Skeletal muscle tissue (tissue), 4 donors: ENCODE data around the gene CA7. TPM values are rescaled to one million over a fixed set of nuclear protein-coding genes. Genes with fewer than 3 reads are reported as not detected.

Source experiments
- H3K27ac ChIP-seq: one replicate; pipeline ENCODE4 v1.7.0; 2013; ENCODE audit warnings: mild to moderate bottlenecking, low read depth, low read length, inconsistent platforms
- H3K27me3 ChIP-seq, 3 donors: one replicate each; pipeline ENCODE4 v1.7.0; 2013; ENCODE audit warnings: low read length in 3 of 3; ENCODE audit not compliant: control insufficient read depth in 3 of 3, insufficient read depth in 3 of 3
- H3K36me3 ChIP-seq, 3 donors: one replicate each; pipeline ENCODE4 v1.7.0; 2013; ENCODE audit warnings: low read length in 3 of 3; ENCODE audit not compliant: control insufficient read depth in 3 of 3, insufficient read depth in 3 of 3
- H3K4me1 ChIP-seq, 3 donors: one replicate each; pipeline ENCODE4 v1.7.0; 2013; ENCODE audit warnings: low read length in 3 of 3, mild to moderate bottlenecking in 3 of 3; ENCODE audit not compliant: control insufficient read depth in 3 of 3, insufficient read depth in 3 of 3
- H3K4me3 ChIP-seq, 3 donors: one replicate each; pipeline ENCODE4 v1.7.0; 2013; ENCODE audit warnings: low read length in 3 of 3
- H3K9ac ChIP-seq, 3 donors: one replicate each; pipeline ENCODE4 v1.7.0; 2013; ENCODE audit warnings: low read length in 3 of 3, mild to moderate bottlenecking in 3 of 3, moderate library complexity in 2 of 3, low read depth in 1 of 3
- H3K9me3 ChIP-seq, 3 donors: one replicate each; pipeline ENCODE4 v1.7.0; 2013; ENCODE audit warnings: low read length in 3 of 3; ENCODE audit not compliant: control insufficient read depth in 3 of 3
- total RNA-seq: library from RNA; depleted of rRNA; stranded (reverse); fragments of >200 nt; gene quantifications from one replicate; pipeline ENCODE4 v1.2.3, GENCODE V29; 2014
- donor health status: Osteomylitis.

Gene CA7
- total RNA-seq, 1 donor from 2014 or later, result not detected

DNA sequence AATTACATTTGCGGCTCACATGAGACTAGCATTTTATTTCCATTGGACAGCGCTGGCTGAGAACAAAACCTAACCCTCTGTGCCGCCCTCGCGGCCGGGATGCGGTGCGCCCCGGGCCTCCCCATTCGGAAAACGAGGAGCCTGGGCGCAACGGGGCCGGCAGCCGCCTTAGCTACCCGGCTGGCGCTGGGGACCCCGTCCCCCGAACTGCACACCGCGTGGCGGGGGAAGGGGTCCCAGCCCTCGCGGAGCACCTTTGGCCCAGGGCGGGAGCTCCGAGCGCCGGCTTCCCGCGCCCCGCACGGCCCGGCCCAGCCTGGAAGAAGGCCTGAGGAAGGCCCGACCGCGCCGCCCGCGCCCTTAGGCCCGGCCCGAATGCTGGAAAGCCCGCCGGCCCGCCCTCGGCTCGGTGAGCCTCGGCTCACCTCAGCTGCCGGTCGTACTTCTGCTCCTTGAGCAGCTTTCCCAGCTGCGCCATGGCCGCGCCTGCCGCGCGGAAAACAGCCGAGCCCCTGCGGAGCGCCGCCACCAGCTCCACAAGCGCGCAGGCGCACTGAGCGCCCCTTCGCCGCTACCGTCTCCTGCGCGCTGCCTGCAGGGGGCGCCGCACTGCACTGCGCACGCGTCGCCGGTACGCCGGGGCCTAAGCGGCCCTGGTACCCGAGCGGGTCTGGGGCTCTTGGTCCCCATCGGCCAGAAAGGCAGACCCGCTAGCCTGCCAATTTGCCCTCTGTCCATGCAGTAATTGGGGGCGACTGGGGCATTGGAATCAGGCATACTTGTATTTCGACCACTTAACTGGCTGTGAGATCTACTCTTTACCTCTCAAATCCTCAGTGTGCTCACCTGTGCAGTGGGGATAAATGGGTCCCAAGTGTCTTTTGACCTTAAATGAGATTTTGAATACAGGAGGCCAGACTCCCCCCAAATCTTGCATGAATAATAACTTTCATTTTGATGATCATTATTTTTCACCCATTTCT is 13.5 kb upstream of the CA7 start, which contains the start of gene NAE1:
TSS of gene NAE1 (minus strand) at position 555 of the 983 bp plus-strand sequence. CDS start at position 478, 77 bp downstream.
- H3K9me3 ChIP-seq, result no peaks in the 10 kb centered on the region
- peaks cover 8 to 12% (median 11%) of the 10 kb centered on the region in 3 donors for H3K4me1 ChIP-seq
- H3K27ac ChIP-seq, result peak within 1 kb of the TSS; percentile 77
- no peaks in the 10 kb centered on the region for H3K27me3 ChIP-seq
- H3K9ac ChIP-seq, result peak within 1 kb of the TSS; percentile 76 to 92 (median 92)
- peak within 1 kb of the TSS; percentile 75 to 81 (median 81) for H3K4me3 ChIP-seq
- peaks cover 10 to 17% (median 11%) of the 10 kb centered on the region in 3 donors for H3K36me3 ChIP-seq

DNA sequence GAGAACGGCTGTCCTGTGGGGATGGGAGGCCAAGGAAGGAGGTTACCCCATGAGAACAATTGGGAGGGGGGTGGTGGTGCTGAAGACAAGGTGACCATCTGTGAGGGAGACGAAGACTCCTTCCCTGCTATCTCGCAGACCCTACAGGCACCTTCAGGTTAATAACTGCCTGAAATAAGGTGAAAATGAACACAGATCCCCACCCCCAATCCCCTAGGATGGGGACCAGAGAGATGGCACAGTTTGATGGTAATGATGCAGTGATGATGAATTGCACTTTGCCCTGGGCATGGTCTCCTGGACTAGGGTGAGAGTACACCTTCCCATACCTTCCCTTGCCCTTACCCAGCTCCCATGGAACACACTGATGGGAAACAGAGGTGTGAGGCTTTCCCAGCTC is 12.0 kb upstream of the CA7 start:
- H3K27me3 ChIP-seq, result no peaks in the 10 kb centered on the region
- no peak overlapping the region for H3K27ac ChIP-seq
- H3K9me3 ChIP-seq, result no peaks in the 10 kb centered on the region
- H3K36me3 ChIP-seq, result peaks cover 2 to 7% (median 5%) of the 10 kb centered on the region in 3 donors
- peaks cover 8 to 12% (median 11%) of the 10 kb centered on the region in 3 donors for H3K4me1 ChIP-seq
- no peak overlapping the region for H3K9ac ChIP-seq
- H3K4me3 ChIP-seq, result no peak overlapping the region

DNA sequence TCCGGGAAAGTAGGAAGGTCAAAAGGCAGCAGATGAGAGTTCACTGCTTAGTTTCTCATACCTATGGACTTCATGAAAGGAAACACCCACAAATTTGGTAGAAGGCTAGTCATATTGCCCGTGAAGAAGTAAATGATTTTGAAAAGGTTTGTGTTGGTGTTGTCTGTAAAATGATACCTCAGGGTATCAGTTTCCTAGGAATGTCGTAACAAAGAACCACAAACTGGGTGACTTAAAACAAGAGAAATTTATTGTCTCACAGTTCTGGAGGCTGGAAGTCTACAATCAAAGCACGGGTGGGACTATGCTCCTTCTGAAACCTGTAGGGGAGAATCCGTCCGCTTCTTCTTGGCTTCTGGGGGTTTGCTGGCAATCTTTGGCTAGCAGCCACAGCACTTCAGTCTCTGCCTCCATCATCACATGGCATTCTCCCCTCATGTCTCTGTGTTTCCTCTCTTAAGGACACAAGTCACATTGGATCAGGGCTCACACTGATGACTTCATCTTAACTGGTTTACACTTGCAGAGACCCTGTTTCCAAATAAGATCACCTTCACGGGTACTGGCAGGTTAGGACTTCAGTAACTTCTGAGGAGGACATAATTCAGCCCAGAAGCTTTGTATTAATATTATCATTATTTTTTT is 11.4 kb upstream of the CA7 start:
- Histone ChIP-seq H3K27me3 (no peaks in the 10 kb centered on the region), H3K36me3 (peaks cover 2 to 4% (median 2%) of the 10 kb centered on the region in 3 donors), H3K4me3 (no peak overlapping the region), H3K27ac (no peak overlapping the region), H3K9ac (no peak overlapping the region), H3K9me3 (no peaks in the 10 kb centered on the region), H3K4me1 (peaks cover 8 to 12% (median 11%) of the 10 kb centered on the region in 3 donors)

DNA sequence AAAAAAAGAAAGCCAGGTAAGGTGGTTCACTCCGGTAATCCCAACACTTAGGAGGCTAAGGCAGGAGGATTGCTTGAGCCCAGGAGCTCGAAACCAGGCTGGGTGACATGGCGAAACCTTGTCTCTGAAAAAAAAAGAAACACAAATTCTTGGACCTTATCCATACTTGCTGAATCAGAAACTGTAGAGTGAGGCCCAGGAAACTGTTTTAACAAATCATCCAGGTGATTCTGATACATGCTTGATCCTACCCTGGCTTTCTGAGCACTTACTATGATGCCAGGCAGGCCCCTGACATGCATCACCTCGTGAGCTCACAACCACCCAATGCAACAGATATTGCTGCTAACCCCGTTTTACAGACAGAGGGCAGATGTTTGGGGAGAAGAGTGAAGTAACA is 9.5 kb upstream of the CA7 start:
- H3K9ac ChIP-seq, result no peak overlapping the region
- no peaks in the 10 kb centered on the region for H3K9me3 ChIP-seq
- peaks cover 2 to 5% (median 5%) of the 10 kb centered on the region in 3 donors for H3K4me1 ChIP-seq
- no peak overlapping the region for H3K4me3 ChIP-seq
- no peaks in the 10 kb centered on the region for H3K27me3 ChIP-seq
- no peak overlapping the region for H3K27ac ChIP-seq
- no peaks in the 10 kb centered on the region for H3K36me3 ChIP-seq

- H3K27ac ChIP-seq, result no peak overlapping the region
- H3K4me1 ChIP-seq, result peaks cover 8 to 17% (median 13%) of the 10 kb centered on the region in 3 donors
- no peak overlapping the region for H3K4me3 ChIP-seq
- H3K9ac ChIP-seq, result no peak overlapping the region
- peaks cover 17 to 26% (median 22%) of the 10 kb centered on the region in 3 donors for H3K27me3 ChIP-seq
- no peaks in the 10 kb centered on the region for H3K9me3 ChIP-seq
- no peaks in the 10 kb centered on the region for H3K36me3 ChIP-seq
Measured at GRCh38 chr16:66840883-66841282, 3.3 kb upstream of the CA7 start.

- no peak overlapping the region for H3K27ac ChIP-seq
- H3K4me1 ChIP-seq, result peaks cover 9 to 20% (median 14%) of the 10 kb centered on the region in 3 donors
- H3K4me3 ChIP-seq, result no peak overlapping the region
- no peak overlapping the region for H3K9ac ChIP-seq
- no peaks in the 10 kb centered on the region for H3K9me3 ChIP-seq
- H3K27me3 ChIP-seq, result peaks cover 17 to 31% (median 26%) of the 10 kb centered on the region in 3 donors
- no peaks in the 10 kb centered on the region for H3K36me3 ChIP-seq
Measured at GRCh38 chr16:66841366-66841765, 2.8 kb upstream of the CA7 start.

- peaks cover 17 to 36% (median 31%) of the 10 kb centered on the region in 3 donors for H3K27me3 ChIP-seq
- no peaks in the 10 kb centered on the region for H3K9me3 ChIP-seq
- no peak overlapping the region for H3K27ac ChIP-seq
- H3K9ac ChIP-seq, result no peak overlapping the region
- peaks cover 9 to 20% (median 14%) of the 10 kb centered on the region in 3 donors for H3K4me1 ChIP-seq
- H3K36me3 ChIP-seq, result no peaks in the 10 kb centered on the region
- H3K4me3 ChIP-seq, result no peak overlapping the region
Measured at GRCh38 chr16:66842765-66843164, 1.4 kb upstream of the CA7 start.

- Histone ChIP-seq H3K9me3 (no peaks in the 10 kb centered on the region), H3K9ac (no peak overlapping the region), H3K4me1 (peaks cover 9 to 20% (median 14%) of the 10 kb centered on the region in 3 donors), H3K27me3 (peaks cover 17 to 36% (median 31%) of the 10 kb centered on the region in 3 donors), H3K27ac (no peak overlapping the region), H3K36me3 (no peaks in the 10 kb centered on the region), H3K4me3 (no peak overlapping the region)
Measured at GRCh38 chr16:66843191-66843590, 1.0 kb upstream of the CA7 start.

- Histone ChIP-seq H3K27me3 (peaks cover 21 to 36% (median 31%) of the 10 kb centered on the region in 3 donors), H3K9ac (no peak overlapping the region), H3K4me1 (peaks cover 9 to 20% (median 14%) of the 10 kb centered on the region in 3 donors), H3K9me3 (no peaks in the 10 kb centered on the region), H3K27ac (no peak overlapping the region), H3K36me3 (no peaks in the 10 kb centered on the region), H3K4me3 (no peak overlapping the region)
Measured at GRCh38 chr16:66844009-66844341, 239 bp upstream of the CA7 start.

DNA sequence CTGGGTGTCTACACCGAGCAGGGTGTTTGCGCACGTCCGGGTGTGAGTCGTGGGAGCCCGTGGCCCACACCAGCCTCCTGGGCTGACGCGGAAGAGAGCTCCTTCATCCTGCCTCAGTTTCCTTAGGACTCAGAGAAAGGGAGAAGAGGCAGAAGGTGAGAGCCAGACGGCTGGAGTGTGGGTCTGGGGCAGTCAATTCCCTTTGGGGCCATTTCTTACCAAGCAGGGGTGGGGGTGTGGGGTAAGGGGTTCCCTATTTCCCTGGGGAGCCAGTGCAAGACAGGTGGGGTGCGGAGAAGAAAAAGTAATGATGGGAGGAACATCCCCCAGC is 831 bp downstream of the CA7 start:
- Histone ChIP-seq H3K27me3 (peaks cover 21 to 36% (median 31%) of the 10 kb centered on the region in 3 donors), H3K4me3 (peak overlapping the region; percentile 51 to 61 (median 57)), H3K36me3 (no peaks in the 10 kb centered on the region), H3K9ac (peak overlapping the region in 1 of 3 donors; percentile 57), H3K27ac (no peak overlapping the region), H3K9me3 (no peaks in the 10 kb centered on the region), H3K4me1 (peaks cover 9 to 20% (median 14%) of the 10 kb centered on the region in 3 donors)
